ENCODE data around the gene ZNF256. TPM values are rescaled to one million over a fixed set of nuclear protein-coding genes. Genes with fewer than 3 reads are reported as not detected.

ZNF256 gene
- total and polyA plus RNA-seq, 7 donors = 1.6 to 3.7 (median 2.3) TPM

DNA sequence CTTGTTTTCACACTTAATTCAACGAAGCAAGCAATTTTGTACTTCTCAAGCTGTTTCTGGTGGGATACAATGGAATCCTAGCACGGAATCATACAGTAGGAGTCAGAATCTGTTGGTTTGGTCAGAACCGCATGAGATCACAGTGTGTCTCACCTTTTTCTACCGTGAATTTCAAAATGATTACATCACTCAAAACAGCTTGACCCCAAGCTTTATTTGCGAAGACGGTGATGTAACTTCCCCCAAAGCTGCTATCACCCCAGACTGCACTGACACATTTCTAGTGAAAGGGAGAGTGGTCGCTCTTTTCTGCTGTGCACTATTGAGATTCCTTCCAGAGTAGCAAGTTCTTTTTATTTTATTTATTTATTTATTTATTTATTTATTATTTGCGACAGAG lies 17.3 kb upstream of the ZNF256 start:
- no peaks in the 10 kb centered on the region for H3K4me1 ChIP-seq
- H3K27me3 ChIP-seq (ENCODE audit: insufficient read depth in 3 of 3, low read length in 2 of 3) = no peaks in the 10 kb centered on the region
- no peak for DNase-seq
- TF ChIP-seq, protein P1, sequence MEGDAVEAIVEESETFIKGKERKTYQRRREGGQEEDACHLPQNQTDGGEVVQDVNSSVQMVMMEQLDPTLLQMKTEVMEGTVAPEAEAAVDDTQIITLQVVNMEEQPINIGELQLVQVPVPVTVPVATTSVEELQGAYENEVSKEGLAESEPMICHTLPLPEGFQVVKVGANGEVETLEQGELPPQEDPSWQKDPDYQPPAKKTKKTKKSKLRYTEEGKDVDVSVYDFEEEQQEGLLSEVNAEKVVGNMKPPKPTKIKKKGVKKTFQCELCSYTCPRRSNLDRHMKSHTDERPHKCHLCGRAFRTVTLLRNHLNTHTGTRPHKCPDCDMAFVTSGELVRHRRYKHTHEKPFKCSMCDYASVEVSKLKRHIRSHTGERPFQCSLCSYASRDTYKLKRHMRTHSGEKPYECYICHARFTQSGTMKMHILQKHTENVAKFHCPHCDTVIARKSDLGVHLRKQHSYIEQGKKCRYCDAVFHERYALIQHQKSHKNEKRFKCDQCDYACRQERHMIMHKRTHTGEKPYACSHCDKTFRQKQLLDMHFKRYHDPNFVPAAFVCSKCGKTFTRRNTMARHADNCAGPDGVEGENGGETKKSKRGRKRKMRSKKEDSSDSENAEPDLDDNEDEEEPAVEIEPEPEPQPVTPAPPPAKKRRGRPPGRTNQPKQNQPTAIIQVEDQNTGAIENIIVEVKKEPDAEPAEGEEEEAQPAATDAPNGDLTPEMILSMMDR (IDR thresholded peaks at IDR 0.05) = no peak
- H3K27ac ChIP-seq = no peak overlapping the region
- no peak for ATAC-seq
- no peak overlapping the region for H3K4me3 ChIP-seq
- intact Hi-C loops (cut with DNase I) = no loop called here
- WGBS, 3 donors = 80 to 93% (median 91%) methylated on average over 8 of the region's 8 CpGs
- peaks cover 91% of the 10 kb centered on the region for H3K9me3 ChIP-seq
- H3K36me3 ChIP-seq (ENCODE audit: insufficient read depth in 1 of 2, low read depth in 1 of 2) = peaks cover 0 to 11% of the 10 kb centered on the region in 2 donors

DNA sequence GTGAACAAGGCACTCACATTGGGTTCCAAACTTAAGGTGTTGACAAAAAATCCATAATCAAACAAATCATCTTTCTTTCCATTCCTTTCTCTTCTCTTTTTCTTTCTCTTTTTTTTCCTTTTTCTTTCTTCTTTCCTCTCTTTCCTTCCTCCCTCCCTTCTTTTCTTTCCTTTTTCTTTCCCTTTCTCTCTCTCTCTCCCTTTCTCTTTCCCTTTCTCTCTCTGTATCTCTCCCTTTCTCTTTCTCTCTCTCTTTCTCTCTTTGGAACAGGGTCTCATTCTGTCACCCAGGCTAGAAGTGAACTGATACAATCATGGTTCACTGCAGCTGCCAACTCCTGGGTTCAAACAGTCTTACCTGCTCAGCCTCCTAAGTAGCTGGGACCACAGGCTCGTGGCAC lies 14.3 kb upstream of the ZNF256 start:
- Histone ChIP-seq H3K4me3 (no peak overlapping the region), H3K36me3 (ENCODE audit: insufficient read depth in 1 of 2, low read depth in 1 of 2) (peaks cover 0 to 5% of the 10 kb centered on the region in 2 donors), H3K4me1 (no peaks in the 10 kb centered on the region), H3K27me3 (ENCODE audit: insufficient read depth in 3 of 3, low read length in 2 of 3) (no peaks in the 10 kb centered on the region), H3K27ac (no peak overlapping the region), H3K9me3 (peaks cover 84% of the 10 kb centered on the region)
- no peak for ATAC-seq
- TF ChIP-seq, protein P1 (IDR thresholded peaks at IDR 0.05) = no peak
- WGBS, 3 donors = 71 to 84% (median 81%) methylated on average over 1 of the region's 1 CpG
- intact Hi-C loops (cut with DNase I) = no loop called here
- no peak for DNase-seq

DNA sequence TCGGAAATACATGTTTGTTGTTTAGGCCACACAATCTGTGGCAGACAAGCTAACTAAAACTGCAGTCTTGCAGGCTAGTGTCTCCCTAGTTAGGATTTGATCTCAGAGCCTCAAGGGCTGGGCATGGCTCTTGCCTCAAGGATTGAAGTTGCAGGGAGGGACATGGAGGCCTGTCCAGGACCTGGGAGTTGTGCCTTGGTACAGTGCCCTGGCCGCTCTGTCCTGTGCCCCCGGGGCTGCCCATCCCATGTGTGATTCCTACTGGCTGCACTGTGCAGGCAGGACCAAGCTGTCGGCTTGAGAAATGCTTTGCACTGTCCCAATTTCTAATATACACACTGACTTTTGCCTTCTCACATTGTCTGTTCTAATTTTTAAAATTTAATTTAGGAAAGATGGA lies 7.5 kb upstream of the ZNF256 start:
- Histone ChIP-seq H3K27ac (no peak overlapping the region), H3K4me1 (no peaks in the 10 kb centered on the region), H3K27me3 (ENCODE audit: insufficient read depth in 3 of 3, low read length in 2 of 3) (no peaks in the 10 kb centered on the region), H3K4me3 (no peak overlapping the region), H3K36me3 (ENCODE audit: insufficient read depth in 1 of 2, low read depth in 1 of 2) (no peaks in the 10 kb centered on the region), H3K9me3 (peaks cover 52% of the 10 kb centered on the region)
- no peak for ATAC-seq
- DNase-seq = no peak
- WGBS, 3 donors = 87 to 91% (median 87%) methylated on average over 4 of the region's 4 CpGs
- TF ChIP-seq, protein P1 (IDR thresholded peaks at IDR 0.05) = no peak
- intact Hi-C loops (cut with DNase I) = no loop called here

DNA sequence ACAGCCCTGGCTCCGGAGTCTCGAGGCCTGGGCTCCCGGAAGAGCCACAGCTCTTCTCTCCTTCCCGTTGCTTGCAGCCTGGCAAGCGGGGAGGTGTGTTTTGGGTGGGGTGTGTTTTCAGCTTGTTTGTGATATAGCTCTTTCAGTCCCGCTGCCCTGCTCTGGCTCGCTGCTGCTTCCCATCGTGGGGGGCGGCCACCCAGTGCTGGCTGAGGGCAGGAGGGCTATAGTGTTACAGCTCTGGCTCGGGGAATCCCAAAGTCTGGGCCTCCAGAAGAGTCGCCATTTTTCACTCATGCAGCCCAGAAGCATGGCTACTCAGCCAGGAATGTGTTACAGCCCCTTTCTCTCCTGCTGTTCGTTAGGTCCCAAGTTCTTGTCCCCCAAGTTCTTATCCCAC lies 2.2 kb upstream of the ZNF256 start:
- DNase-seq (no peak), ATAC-seq (no peak)
- TF ChIP-seq, protein P1 (IDR thresholded peaks at IDR 0.05) = no peak
- WGBS, 3 donors = 87 to 91% (median 91%) methylated on average over 11 to 12 of the region's 12 CpGs
- Histone ChIP-seq H3K36me3 (ENCODE audit: insufficient read depth in 1 of 2, low read depth in 1 of 2) (no peaks in the 10 kb centered on the region), H3K4me3 (no peak overlapping the region), H3K9me3 (peaks cover 47% of the 10 kb centered on the region), H3K27me3 (ENCODE audit: insufficient read depth in 3 of 3, low read length in 2 of 3) (no peaks in the 10 kb centered on the region), H3K27ac (no peak overlapping the region), H3K4me1 (peaks cover 5% of the 10 kb centered on the region)
- intact Hi-C loops (cut with DNase I) = no loop called here

DNA sequence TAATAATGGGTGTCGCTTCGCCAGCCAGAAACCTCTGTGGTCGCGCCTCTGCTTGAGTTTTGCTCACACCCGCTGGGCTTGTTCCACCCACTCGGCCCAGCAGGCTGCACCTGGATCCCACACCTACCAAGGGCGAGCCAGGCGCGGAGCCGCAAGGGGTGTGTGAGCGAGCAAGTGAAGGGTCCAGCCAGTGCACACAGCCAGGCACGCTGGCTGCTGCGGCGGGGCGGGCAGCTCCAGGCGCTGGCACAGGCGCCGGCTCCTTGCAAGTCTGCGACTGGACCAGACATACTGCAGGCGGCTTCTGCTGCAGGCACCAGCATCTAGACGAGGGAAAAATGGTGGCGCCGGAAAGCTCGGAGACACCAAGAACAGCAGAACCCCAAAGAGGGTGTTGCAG lies 1.8 kb upstream of the ZNF256 start:
- 92 to 96% (median 92%) methylated on average over 22 to 24 of the region's 24 CpGs for WGBS, 3 donors
- peaks cover 50% of the 10 kb centered on the region for H3K9me3 ChIP-seq

More for the DNA sequence above, 1.8 kb upstream of the ZNF256 start:
- intact Hi-C loops (cut with DNase I) = no loop called here
- H3K4me3 ChIP-seq = no peak overlapping the region
- TF ChIP-seq, protein P1 (IDR thresholded peaks at IDR 0.05) = no peak
- peaks cover 0 to under 1% of the 10 kb centered on the region in 2 donors for H3K36me3 ChIP-seq (ENCODE audit: insufficient read depth in 1 of 2, low read depth in 1 of 2)
- DNase-seq (no peak), ATAC-seq (no peak)
- H3K4me1 ChIP-seq = peaks cover 5% of the 10 kb centered on the region
- H3K27ac ChIP-seq = no peak overlapping the region
- no peaks in the 10 kb centered on the region for H3K27me3 ChIP-seq (ENCODE audit: insufficient read depth in 3 of 3, low read length in 2 of 3)

All from psoas muscle (tissue), 8 donors.